ENCODE data around the gene PSMG4. TPM values are rescaled to one million over a fixed set of nuclear protein-coding genes. Genes with fewer than 3 reads are reported as not detected.
A peak's percentile ranks its signal among the peaks of the same experiment; 100 is the strongest.

Gene PSMG4
- total RNA-seq, 1 donor from 2014 or later = 25.0 TPM

DNA sequence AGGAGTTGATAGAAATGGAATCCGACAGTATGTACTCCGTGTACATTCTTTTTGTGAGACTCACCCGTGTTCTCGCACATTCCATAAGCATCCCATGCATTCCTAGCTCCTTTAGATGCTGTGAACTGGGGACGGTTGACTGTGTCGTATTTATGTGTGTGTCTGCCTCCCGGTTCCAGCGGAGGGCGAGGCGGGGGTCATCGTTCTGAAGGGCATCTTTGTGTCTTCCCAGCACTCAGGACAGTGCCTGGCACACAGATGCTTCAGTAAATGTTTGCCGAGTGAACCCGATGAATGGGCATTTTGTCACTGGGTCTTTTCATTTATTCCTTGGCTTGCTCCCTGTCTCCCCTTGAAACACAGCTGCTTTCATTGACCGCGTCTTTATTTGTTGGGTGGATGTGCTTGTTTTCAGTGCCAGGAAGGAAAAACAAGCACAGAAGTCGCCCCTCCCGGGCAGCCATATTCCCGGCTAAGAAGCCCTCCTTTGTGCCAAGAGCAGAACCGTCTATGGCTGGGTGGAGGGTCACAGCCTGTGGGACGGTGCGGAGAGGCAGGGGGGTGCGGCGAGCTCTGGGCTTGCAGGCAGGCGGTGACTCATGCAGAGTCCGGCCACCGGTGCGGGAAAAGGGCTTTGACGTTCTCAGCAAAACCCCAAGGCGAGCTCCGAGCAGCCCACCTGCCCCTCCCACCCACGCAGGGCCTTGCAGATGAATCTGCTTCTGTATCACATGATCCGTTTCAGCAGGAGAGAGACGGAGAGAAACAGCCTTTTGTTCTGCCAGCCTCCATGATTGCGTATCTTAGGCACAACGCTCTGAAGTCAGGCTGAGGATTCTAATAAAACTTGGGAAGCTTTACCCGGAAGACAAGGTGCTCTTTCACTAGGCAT is 11.2 kb upstream of the PSMG4 start:
- Histone ChIP-seq H3K4me3 (peak overlapping the region; percentile 23 to 40), H3K36me3 (no peaks in the 10 kb centered on the region), H3K27ac (peak overlapping the region; percentile 47), H3K9me3 (no peaks in the 10 kb centered on the region), H3K27me3 (no peaks in the 10 kb centered on the region), H3K4me1 (peaks cover 28% of the 10 kb centered on the region)
- TF ChIP-seq POLR2A (IDR thresholded peaks at IDR 0.05) = no peak
- peak in 1 of 2 donors; percentile 52 for TF ChIP-seq POLR2AphosphoS5 (IDR thresholded peaks at IDR 0.05; ENCODE audit: insufficient read depth in 1 of 2, low read depth in 1 of 2)
- TF ChIP-seq, protein P1, sequence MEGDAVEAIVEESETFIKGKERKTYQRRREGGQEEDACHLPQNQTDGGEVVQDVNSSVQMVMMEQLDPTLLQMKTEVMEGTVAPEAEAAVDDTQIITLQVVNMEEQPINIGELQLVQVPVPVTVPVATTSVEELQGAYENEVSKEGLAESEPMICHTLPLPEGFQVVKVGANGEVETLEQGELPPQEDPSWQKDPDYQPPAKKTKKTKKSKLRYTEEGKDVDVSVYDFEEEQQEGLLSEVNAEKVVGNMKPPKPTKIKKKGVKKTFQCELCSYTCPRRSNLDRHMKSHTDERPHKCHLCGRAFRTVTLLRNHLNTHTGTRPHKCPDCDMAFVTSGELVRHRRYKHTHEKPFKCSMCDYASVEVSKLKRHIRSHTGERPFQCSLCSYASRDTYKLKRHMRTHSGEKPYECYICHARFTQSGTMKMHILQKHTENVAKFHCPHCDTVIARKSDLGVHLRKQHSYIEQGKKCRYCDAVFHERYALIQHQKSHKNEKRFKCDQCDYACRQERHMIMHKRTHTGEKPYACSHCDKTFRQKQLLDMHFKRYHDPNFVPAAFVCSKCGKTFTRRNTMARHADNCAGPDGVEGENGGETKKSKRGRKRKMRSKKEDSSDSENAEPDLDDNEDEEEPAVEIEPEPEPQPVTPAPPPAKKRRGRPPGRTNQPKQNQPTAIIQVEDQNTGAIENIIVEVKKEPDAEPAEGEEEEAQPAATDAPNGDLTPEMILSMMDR (IDR thresholded peaks at IDR 0.05) = no peak
- intact Hi-C loops (cut with DNase I) = no loop called here
- no peak for DNase-seq (ENCODE audit: extremely low spot score in 2 of 2)

DNA sequence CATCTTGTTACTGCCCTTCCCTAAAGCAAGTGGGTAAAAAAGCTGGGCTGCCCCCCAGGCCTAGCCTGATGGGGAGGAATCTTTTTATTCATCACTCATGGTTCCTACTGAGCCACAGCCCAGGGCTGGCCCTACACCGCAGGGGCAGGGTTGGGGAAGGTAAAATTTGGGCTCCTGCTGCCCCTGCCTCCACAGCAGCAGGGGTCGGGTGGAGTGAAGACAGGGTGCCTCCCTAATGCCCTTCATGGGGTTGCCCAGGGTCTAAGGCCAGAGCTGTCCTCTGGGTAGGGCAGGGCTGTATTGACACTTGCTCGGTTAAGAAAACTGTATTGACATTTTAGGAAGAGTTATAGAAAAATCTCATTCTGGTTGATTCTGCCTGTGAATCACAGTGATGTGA is 8.9 kb upstream of the PSMG4 start:
- DNase-seq (ENCODE audit: extremely low spot score in 2 of 2) = no peak
- TF ChIP-seq, protein P1 (IDR thresholded peaks at IDR 0.05) = no peak
- TF ChIP-seq POLR2A (IDR thresholded peaks at IDR 0.05) (no peak), POLR2AphosphoS5 (IDR thresholded peaks at IDR 0.05; ENCODE audit: insufficient read depth in 1 of 2, low read depth in 1 of 2) (no peak)
- H3K27me3 ChIP-seq = no peaks in the 10 kb centered on the region
- intact Hi-C loops (cut with DNase I) = no loop called here
- H3K27ac ChIP-seq = no peak overlapping the region
- H3K36me3 ChIP-seq = no peaks in the 10 kb centered on the region
- peaks cover 28% of the 10 kb centered on the region for H3K4me1 ChIP-seq
- H3K9me3 ChIP-seq = no peaks in the 10 kb centered on the region
- no peak overlapping the region for H3K4me3 ChIP-seq

DNA sequence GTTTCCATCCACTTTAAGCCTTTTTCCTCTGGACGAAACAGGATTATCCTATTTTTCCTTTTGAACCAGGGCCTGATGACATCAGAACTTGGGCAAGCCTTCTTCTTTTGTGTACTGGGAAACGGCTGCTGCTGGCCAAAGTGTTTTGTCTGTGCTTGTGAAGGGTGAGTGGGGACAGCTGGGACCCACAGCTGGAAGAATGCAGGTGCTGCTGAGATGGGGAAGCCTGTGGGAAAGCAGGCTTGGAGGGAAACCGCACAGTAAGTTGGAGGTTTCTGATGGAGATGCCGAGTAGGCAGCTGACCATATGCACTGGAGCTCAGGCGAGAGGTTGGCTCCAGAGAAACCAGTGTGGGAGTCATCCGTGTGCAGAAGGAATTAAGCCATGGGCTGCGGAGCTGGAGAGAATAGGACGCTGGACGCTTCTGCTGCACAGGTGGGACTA is 8.5 kb upstream of the PSMG4 start:
- no peak for DNase-seq (ENCODE audit: extremely low spot score in 2 of 2)
- Histone ChIP-seq H3K9me3 (no peaks in the 10 kb centered on the region), H3K4me3 (no peak overlapping the region), H3K27me3 (no peaks in the 10 kb centered on the region), H3K36me3 (no peaks in the 10 kb centered on the region), H3K27ac (no peak overlapping the region), H3K4me1 (peaks cover 28% of the 10 kb centered on the region)
- TF ChIP-seq POLR2A (IDR thresholded peaks at IDR 0.05) (no peak), POLR2AphosphoS5 (IDR thresholded peaks at IDR 0.05; ENCODE audit: insufficient read depth in 1 of 2, low read depth in 1 of 2) (no peak)
- TF ChIP-seq, protein P1 (IDR thresholded peaks at IDR 0.05) = no peak
- intact Hi-C loops (cut with DNase I) = no loop called here

DNA sequence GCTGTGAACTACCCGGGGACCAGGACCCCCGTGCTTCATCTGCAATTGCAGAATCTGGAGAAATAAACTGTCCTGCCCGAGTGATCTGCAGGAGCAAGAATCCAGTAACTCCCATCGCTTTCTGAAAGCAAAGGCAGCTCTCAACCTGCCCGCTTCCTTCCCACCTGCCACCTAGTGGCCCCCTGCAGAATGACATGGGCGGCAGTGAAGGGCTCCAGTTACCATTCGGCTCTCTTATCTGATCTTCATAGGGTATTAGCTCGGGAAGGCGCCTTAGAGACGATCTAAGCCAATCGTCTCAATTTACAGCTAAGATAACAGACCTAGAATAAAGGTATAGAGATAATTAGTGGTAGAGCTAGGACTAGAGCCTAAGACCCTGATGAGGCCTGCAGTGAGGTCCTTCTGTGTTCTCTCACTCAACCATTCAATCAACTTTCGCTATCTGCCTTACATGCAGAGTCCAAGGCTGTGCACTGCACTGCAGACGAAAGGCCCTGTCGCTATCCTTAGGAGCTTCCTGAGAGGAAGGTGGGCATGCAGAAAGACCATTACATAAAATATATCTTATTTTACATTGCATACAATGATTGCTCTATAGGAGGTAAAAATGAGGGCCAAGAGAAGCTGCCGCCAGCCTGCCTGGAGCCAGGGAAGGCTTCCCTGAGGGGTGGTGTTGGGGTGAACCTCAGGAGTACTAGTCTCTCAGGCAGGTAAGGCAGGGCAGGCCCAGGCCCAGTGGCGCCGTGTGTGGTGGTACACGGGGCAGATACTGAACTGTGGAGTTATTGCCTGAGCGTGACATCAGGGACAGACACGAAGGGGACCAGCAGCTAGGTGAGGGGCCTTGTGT is 7.1 kb upstream of the PSMG4 start:
- Histone ChIP-seq H3K27ac (no peak overlapping the region), H3K27me3 (no peaks in the 10 kb centered on the region), H3K4me3 (peak overlapping the region in 1 of 2 donors; percentile 16), H3K9me3 (no peaks in the 10 kb centered on the region), H3K4me1 (peaks cover 28% of the 10 kb centered on the region), H3K36me3 (no peaks in the 10 kb centered on the region)
- no peak for DNase-seq (ENCODE audit: extremely low spot score in 2 of 2)
- TF ChIP-seq, protein P1 (IDR thresholded peaks at IDR 0.05) = peak; percentile 92 to 96 (median 95)
- TF ChIP-seq POLR2A (IDR thresholded peaks at IDR 0.05) (no peak), POLR2AphosphoS5 (IDR thresholded peaks at IDR 0.05; ENCODE audit: insufficient read depth in 1 of 2, low read depth in 1 of 2) (peak in 1 of 2 donors; percentile 76)
- intact Hi-C loops (cut with DNase I) = no loop called here
